H9 (cell line): Measurements from ENCODE around the gene FREY1. TPM values are rescaled to one million over a fixed set of nuclear protein-coding genes. Genes with fewer than 3 reads are reported as not detected.

Source experiments
- DNase-seq: peaks from one replicate; pipeline ENCODE4 v3.0.0-alpha.2; 2017
- H2AFZ ChIP-seq: one replicate; pipeline ENCODE4 v1.6.1; 2013; ENCODE audit warnings: mild to moderate bottlenecking, low read length, control low read depth, moderate library complexity
- H2AK5ac ChIP-seq: 2 replicates; pipeline ENCODE4 v1.6.1; 2013; ENCODE audit warnings: low read length, control low read depth, mixed read lengths; ENCODE audit not compliant: insufficient read length
- H2BK120ac ChIP-seq: one replicate; pipeline ENCODE4 v1.6.1; 2013; ENCODE audit warnings: low read depth, mild to moderate bottlenecking, low read length, control low read depth, inconsistent platforms; ENCODE audit not compliant: poor library complexity, severe bottlenecking
- H2BK12ac ChIP-seq: 2 replicates; pipeline ENCODE4 v1.6.1; 2013; ENCODE audit warnings: low read length, control low read depth, mixed read lengths, low read depth; ENCODE audit not compliant: insufficient read length
- H2BK15ac ChIP-seq: 2 replicates; pipeline ENCODE4 v1.6.1; 2013; ENCODE audit warnings: low read depth, low read length, control low read depth
- H2BK20ac ChIP-seq: one replicate; pipeline ENCODE4 v1.6.1; 2013; ENCODE audit warnings: low read depth, mild to moderate bottlenecking, low read length, control low read depth, inconsistent platforms; ENCODE audit not compliant: poor library complexity, severe bottlenecking
- H2BK5ac ChIP-seq: 2 replicates; pipeline ENCODE4 v1.6.1; 2013; ENCODE audit warnings: low read length, control low read depth, mixed read lengths; ENCODE audit not compliant: insufficient read length
- H3K14ac ChIP-seq: 2 replicates; pipeline ENCODE4 v1.6.1; 2013; ENCODE audit warnings: low read length, control low read depth; ENCODE audit not compliant: insufficient read depth
- H3K18ac ChIP-seq: 2 replicates; pipeline ENCODE4 v1.6.1; 2013; ENCODE audit warnings: low read depth, mild to moderate bottlenecking, mixed read lengths, low read length, control low read depth; ENCODE audit not compliant: insufficient read length
- H3K23ac ChIP-seq: 2 replicates; pipeline ENCODE4 v1.6.1; 2013; ENCODE audit warnings: low read length, control low read depth, mixed read lengths, low read depth; ENCODE audit not compliant: insufficient read length
- H3K23me2 ChIP-seq: 2 replicates; pipeline ENCODE4 v1.6.1; 2013; ENCODE audit warnings: low read depth, mild to moderate bottlenecking, mixed read lengths, low read length, control low read depth; ENCODE audit not compliant: insufficient read length, poor library complexity, severe bottlenecking
- H3K27ac ChIP-seq: 2 replicates; pipeline ENCODE4 v1.5.1; 2013; ENCODE audit warnings: low read length, control low read depth, mixed read lengths, low read depth; ENCODE audit not compliant: insufficient read length
- H3K27me3 ChIP-seq: 2 replicates; pipeline ENCODE4 v1.6.1; 2013; ENCODE audit warnings: low read length, control low read depth, inconsistent platforms; ENCODE audit not compliant: insufficient read depth
- H3K4ac ChIP-seq: 2 replicates; pipeline ENCODE4 v1.6.1; 2013; ENCODE audit warnings: low read depth, mild to moderate bottlenecking, control low read depth, inconsistent platforms, low read length, moderate library complexity
- H3K4me1 ChIP-seq: 2 replicates; pipeline ENCODE4 v1.6.1; 2013; ENCODE audit warnings: low read length, control low read depth, inconsistent platforms; ENCODE audit not compliant: insufficient read depth
- H3K4me2 ChIP-seq: 2 replicates; pipeline ENCODE4 v1.6.1; 2013; ENCODE audit warnings: low read length, control low read depth, mixed read lengths; ENCODE audit not compliant: insufficient read length, insufficient read depth
- H3K56ac ChIP-seq: 2 replicates; pipeline ENCODE4 v1.6.1; 2013; ENCODE audit warnings: low read depth, mild to moderate bottlenecking, mixed read lengths, low read length, control low read depth; ENCODE audit not compliant: insufficient read length
- H3K79me1 ChIP-seq: 2 replicates; pipeline ENCODE4 v1.6.1; 2013; ENCODE audit warnings: low read depth, mild to moderate bottlenecking, moderate library complexity, low read length, control low read depth, inconsistent platforms; ENCODE audit not compliant: insufficient read depth, poor library complexity, severe bottlenecking
- H3K79me2 ChIP-seq: 2 replicates; pipeline ENCODE4 v1.6.1; 2013; ENCODE audit warnings: low read length, control low read depth, inconsistent platforms; ENCODE audit not compliant: insufficient read depth
- H3K9ac ChIP-seq: 2 replicates; pipeline ENCODE4 v1.6.1; 2013; ENCODE audit warnings: low read length, control low read depth, mixed read lengths; ENCODE audit not compliant: insufficient read length; ENCODE audit errors: extremely low read depth
- H3K9me3 ChIP-seq: one replicate; pipeline ENCODE4 v1.6.1; 2013; ENCODE audit warnings: low read depth, low read length, inconsistent platforms; ENCODE audit not compliant: control insufficient read depth
- H3T11ph ChIP-seq: one replicate; pipeline ENCODE4 v1.6.1; 2013; ENCODE audit warnings: mild to moderate bottlenecking, low read length, control low read depth, inconsistent platforms
- H4K20me1 ChIP-seq: one replicate; pipeline ENCODE4 v1.6.1; 2013; ENCODE audit not compliant: control insufficient read depth, insufficient read length, insufficient read depth
- H4K5ac ChIP-seq: 2 replicates; pipeline ENCODE4 v1.6.1; 2013; ENCODE audit warnings: low read depth, mild to moderate bottlenecking, mixed read lengths, low read length, control low read depth; ENCODE audit not compliant: insufficient read length
- H4K8ac ChIP-seq: replicated peaks from 2 replicates; pipeline ENCODE4 v1.6.1; 2013; ENCODE audit warnings: low read length, control low read depth, mixed read lengths, low read depth; ENCODE audit not compliant: insufficient read length
- H4K91ac ChIP-seq: 2 replicates; pipeline ENCODE4 v1.6.1; 2013; ENCODE audit warnings: low read depth, mild to moderate bottlenecking, moderate library complexity, mixed read lengths, low read length, control low read depth; ENCODE audit not compliant: insufficient read length
- H3K27ac Mint-ChIP-seq, 3 experiments: 2 replicates in 2 of 3; 3 replicates in 1 of 3; pipeline ENCODE4 v1.8.0; 2020 to 2021; ENCODE audit warnings: mixed read lengths in 3 of 3, mild to moderate bottlenecking in 1 of 3, moderate library complexity in 1 of 3
- H3K27me3 Mint-ChIP-seq: 2 replicates; pipeline ENCODE4 v1.8.0; 2021; ENCODE audit warnings: low read depth, mild to moderate bottlenecking, moderate library complexity, mixed read lengths
- H3K36me3 Mint-ChIP-seq, 3 experiments: 2 replicates in 2 of 3; 3 replicates in 1 of 3; pipeline ENCODE4 v1.8.0; 2020 to 2021; ENCODE audit warnings: low read depth in 3 of 3, mixed read lengths in 3 of 3; ENCODE audit not compliant: insufficient read depth in 1 of 3
- H3K4me1 Mint-ChIP-seq, 2 experiments: 2 replicates each; pipeline ENCODE4 v1.8.0; 2020; ENCODE audit warnings: mixed read lengths in 2 of 2
- H3K4me3 Mint-ChIP-seq, 2 experiments: 2 replicates in 1 of 2; 3 replicates in 1 of 2; pipeline ENCODE4 v1.8.0; 2020 to 2021; ENCODE audit warnings: mild to moderate bottlenecking in 2 of 2, mixed read lengths in 2 of 2, moderate library complexity in 1 of 2
- H3K9me3 Mint-ChIP-seq, 2 experiments: 2 replicates in 1 of 2; 3 replicates in 1 of 2; pipeline ENCODE4 v1.8.0; 2020; ENCODE audit warnings: mild to moderate bottlenecking in 2 of 2, mixed read lengths in 2 of 2, moderate library complexity in 1 of 2
- WGBS: extraction: QIAGEN DNeasy Blood & Tissue Kit; methylation state at CpG from one replicate; pipeline ENCODE4 v1.1.7; 2013; ENCODE audit warnings: missing lambda C conversion rate, low lambda C conversion rate, mixed read lengths; ENCODE audit not compliant: insufficient read length; ENCODE audit errors: extremely low coverage; 5-methylcytosine and 5-hydroxymethylcytosine counted together
- total RNA-seq: library from RNA; stranded (reverse); gene quantifications from 2 replicates; pipeline ENCODE4 v1.2.1, GENCODE V29; 2021
- TF ChIP-seq, protein P1 (sequence below): fragments of 200-600 bp; sonication (generic); conservative IDR thresholded peaks from 3 replicates; pipeline ENCODE4 v1.8.0; 2021; ENCODE audit warnings: antibody characterized with exemption, mild to moderate bottlenecking

Gene FREY1
- total RNA-seq, 1 experiment from 2014 or later = 2.1 TPM

DNA sequence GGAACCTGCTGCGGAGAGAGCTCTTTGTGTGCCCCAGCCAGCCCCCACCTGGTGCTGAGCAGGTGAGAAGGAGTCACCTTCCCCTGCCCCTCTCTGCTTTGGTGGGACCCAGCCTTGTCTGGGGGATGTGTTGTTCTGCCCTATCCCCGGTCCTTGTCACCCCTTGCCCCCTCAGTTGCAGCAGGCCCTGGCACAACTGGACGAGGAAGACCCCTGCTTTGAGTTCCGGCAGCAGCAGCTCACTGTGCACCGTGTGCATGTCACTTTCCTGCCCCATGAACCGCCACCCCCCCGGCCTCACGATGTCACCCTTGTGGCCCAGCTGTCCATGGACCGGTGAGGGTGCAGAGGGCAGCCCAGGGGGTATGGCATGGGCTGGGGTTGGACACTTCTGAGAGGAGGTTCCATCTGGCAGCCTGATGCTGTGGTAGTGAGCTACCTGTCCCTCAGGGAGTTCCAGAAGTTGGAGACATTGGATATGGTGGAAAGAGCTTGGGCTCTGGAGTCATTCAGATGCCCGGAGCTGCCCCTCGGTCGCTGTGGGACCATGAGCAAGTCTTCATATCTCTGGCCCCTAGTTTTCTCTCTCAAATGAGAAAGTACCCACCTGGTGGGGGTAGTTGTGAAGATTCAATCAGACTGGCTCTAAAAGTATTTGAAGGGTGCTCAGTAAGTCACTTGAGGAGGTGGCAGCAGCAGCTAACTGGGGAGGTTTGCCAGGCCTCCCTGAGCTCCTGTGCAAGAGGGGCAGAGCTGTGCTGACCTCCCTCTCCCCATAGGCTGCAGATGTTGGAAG is 19.7 kb upstream of the FREY1 start:
- Mint-ChIP-seq H3K4me3 (no peak overlapping the region), H3K4me1 (peaks cover 12 to 17% of the 10 kb centered on the region in 2 experiments), H3K27me3 (peaks cover 2% of the 10 kb centered on the region; the same call in 1 of the 2 replicates), H3K27ac (no peak overlapping the region), H3K36me3 (peaks cover 22 to 59% (median 56%) of the 10 kb centered on the region in 3 experiments), H3K9me3 (no peaks in the 10 kb centered on the region)
- no peak overlapping the region for H3K23ac ChIP-seq
- no peak overlapping the region for H2BK12ac ChIP-seq
- no peak overlapping the region for H3K18ac ChIP-seq
- no peak overlapping the region for H4K8ac ChIP-seq
- no peak overlapping the region for H3K14ac ChIP-seq
- H2BK5ac ChIP-seq = no peak overlapping the region
- H2BK120ac ChIP-seq = no peak overlapping the region
- no peak overlapping the region for H3K56ac ChIP-seq
- no peak overlapping the region for H3K4me2 ChIP-seq
- H4K91ac ChIP-seq = no peak overlapping the region
- H2BK20ac ChIP-seq = no peak overlapping the region
- no peak overlapping the region for H3T11ph ChIP-seq
- no peak overlapping the region for H3K9ac ChIP-seq
- no peaks in the 10 kb centered on the region; the same call in 1 of the 2 replicates for H3K79me2 ChIP-seq
- H3K79me1 ChIP-seq = no peaks in the 10 kb centered on the region
- H2BK15ac ChIP-seq = no peak overlapping the region
- H3K4ac ChIP-seq = no peak overlapping the region
- no peaks in the 10 kb centered on the region for H3K4me1 ChIP-seq
- no peak overlapping the region for H2AK5ac ChIP-seq
- H2AFZ ChIP-seq = no peak overlapping the region
- H4K20me1 ChIP-seq = no peaks in the 10 kb centered on the region
- DNase-seq = peak; percentile 20
- H3K27me3 ChIP-seq = no peaks in the 10 kb centered on the region
- H4K5ac ChIP-seq = no peak overlapping the region
- TF ChIP-seq, protein P1, sequence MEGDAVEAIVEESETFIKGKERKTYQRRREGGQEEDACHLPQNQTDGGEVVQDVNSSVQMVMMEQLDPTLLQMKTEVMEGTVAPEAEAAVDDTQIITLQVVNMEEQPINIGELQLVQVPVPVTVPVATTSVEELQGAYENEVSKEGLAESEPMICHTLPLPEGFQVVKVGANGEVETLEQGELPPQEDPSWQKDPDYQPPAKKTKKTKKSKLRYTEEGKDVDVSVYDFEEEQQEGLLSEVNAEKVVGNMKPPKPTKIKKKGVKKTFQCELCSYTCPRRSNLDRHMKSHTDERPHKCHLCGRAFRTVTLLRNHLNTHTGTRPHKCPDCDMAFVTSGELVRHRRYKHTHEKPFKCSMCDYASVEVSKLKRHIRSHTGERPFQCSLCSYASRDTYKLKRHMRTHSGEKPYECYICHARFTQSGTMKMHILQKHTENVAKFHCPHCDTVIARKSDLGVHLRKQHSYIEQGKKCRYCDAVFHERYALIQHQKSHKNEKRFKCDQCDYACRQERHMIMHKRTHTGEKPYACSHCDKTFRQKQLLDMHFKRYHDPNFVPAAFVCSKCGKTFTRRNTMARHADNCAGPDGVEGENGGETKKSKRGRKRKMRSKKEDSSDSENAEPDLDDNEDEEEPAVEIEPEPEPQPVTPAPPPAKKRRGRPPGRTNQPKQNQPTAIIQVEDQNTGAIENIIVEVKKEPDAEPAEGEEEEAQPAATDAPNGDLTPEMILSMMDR = no peak
- peaks cover 5% of the 10 kb centered on the region for H3K23me2 ChIP-seq
- WGBS = no CpG with 5 or more reads among the region's 12 CpGs
- H3K9me3 ChIP-seq = no peaks in the 10 kb centered on the region
- no peak overlapping the region for H3K27ac ChIP-seq
